NB4 (cell line): ENCODE data around the gene RASGEF1C.

ENCODE experiments used
- TF ChIP-seq, protein P1 (sequence below): IDR thresholded peaks from 2 replicates; pipeline ENCODE4 v1.6.1; 2011; ENCODE audit warnings: low read depth, low read length
- TF ChIP-seq, protein P2 (sequence below): IDR thresholded peaks from one replicate; pipeline ENCODE4 v1.5.1; 2012; ENCODE audit warnings: low read depth, low read length

DNA sequence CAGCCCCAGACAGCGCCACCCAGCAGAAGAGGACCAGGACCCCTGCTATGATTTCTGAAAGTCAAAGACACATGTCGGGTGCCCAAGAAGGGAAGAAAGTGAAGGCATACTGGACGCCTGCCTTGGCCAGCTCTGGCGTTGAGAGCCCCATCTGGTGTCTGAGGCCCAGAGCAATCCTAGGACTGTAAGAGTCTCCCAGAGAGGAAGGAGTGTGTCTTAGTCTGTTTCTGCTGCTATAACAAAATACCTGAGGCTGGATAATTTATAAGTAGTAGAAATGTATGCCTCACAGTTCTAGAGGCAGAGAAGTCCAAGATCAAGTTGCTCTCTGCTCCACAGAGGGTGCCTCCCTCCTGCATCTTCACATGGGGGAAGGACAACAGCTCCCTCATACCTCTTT, 10.8 kb downstream of the RASGEF1C start:
- TF ChIP-seq, protein P1, sequence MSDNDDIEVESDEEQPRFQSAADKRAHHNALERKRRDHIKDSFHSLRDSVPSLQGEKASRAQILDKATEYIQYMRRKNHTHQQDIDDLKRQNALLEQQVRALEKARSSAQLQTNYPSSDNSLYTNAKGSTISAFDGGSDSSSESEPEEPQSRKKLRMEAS = no peak
- TF ChIP-seq, protein P2, sequence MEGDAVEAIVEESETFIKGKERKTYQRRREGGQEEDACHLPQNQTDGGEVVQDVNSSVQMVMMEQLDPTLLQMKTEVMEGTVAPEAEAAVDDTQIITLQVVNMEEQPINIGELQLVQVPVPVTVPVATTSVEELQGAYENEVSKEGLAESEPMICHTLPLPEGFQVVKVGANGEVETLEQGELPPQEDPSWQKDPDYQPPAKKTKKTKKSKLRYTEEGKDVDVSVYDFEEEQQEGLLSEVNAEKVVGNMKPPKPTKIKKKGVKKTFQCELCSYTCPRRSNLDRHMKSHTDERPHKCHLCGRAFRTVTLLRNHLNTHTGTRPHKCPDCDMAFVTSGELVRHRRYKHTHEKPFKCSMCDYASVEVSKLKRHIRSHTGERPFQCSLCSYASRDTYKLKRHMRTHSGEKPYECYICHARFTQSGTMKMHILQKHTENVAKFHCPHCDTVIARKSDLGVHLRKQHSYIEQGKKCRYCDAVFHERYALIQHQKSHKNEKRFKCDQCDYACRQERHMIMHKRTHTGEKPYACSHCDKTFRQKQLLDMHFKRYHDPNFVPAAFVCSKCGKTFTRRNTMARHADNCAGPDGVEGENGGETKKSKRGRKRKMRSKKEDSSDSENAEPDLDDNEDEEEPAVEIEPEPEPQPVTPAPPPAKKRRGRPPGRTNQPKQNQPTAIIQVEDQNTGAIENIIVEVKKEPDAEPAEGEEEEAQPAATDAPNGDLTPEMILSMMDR = no peak
